PC-3 (cell line): Measurements from ENCODE around the gene BCL2L13. TPM values are rescaled to one million over a fixed set of nuclear protein-coding genes. Genes with fewer than 3 reads are reported as not detected.

Experiments used
- ATAC-seq: fragments of 200-7000 bp; cut with Tn5 transposase; 2 replicates; pipeline ENCODE4 v1.9.1; 2020; ENCODE audit warnings: mild to moderate bottlenecking, moderate library complexity
- BruUV-seq: library from RNA; stranded (reverse); fragments of 400-500 nt; replicated peaks from 2 replicates; lab custom pipeline; 2021; lab: Mats Ljungman, UMichigan
- CTCF ChIA-PET: fragments of 300-600 bp; sonication (Branson Sonifier 250); formaldehyde crosslinking; loops from one replicate; lab custom pipeline; 2022; ENCODE audit warnings: antibody characterized with exemption; lab: Charles Lee
- POLR2A ChIA-PET: fragments of 300-600 bp; sonication (Branson Sonifier 250); formaldehyde crosslinking; loops from one replicate; lab custom pipeline; 2022; ENCODE audit warnings: antibody characterized with exemption; ENCODE audit not compliant: unreplicated experiment; lab: Charles Lee
- DNase-seq: peaks from one replicate; pipeline ENCODE4 v3.0.0-alpha.2; 2015
- H2AFZ ChIP-seq: fragments of 300-600 bp; sonication (generic); 2 replicates; pipeline ENCODE4 v1.6.0; 2016; ENCODE audit warnings: antibody characterized with exemption, low read length
- H3F3A ChIP-seq: fragments of 300-600 bp; sonication (generic); one replicate; pipeline ENCODE4 v1.6.0; 2017; ENCODE audit warnings: antibody characterized with exemption, low read length, control low read depth, mild to moderate bottlenecking; ENCODE audit not compliant: unreplicated experiment
- H3K27ac ChIP-seq: fragments of 300-600 bp; sonication (generic); 2 replicates; pipeline ENCODE4 v1.5.1; 2016; ENCODE audit warnings: mild to moderate bottlenecking, low read length
- H3K27me3 ChIP-seq: fragments of 300-600 bp; sonication (generic); 2 replicates; pipeline ENCODE4 v1.6.1; 2016; ENCODE audit warnings: low read length, mixed read lengths
- H3K36me3 ChIP-seq: fragments of 300-600 bp; sonication (generic); 2 replicates; pipeline ENCODE4 v1.6.1; 2016; ENCODE audit warnings: low read depth, mixed run types, low read length, mixed read lengths
- H3K4me1 ChIP-seq: fragments of 300-600 bp; sonication (generic); 2 replicates; pipeline ENCODE4 v1.5.1; 2016; ENCODE audit warnings: low read length; ENCODE audit not compliant: insufficient read depth
- H3K4me2 ChIP-seq: fragments of 300-600 bp; sonication (generic); 2 replicates; pipeline ENCODE4 v1.6.0; 2016; ENCODE audit warnings: low read length
- H3K4me3 ChIP-seq: fragments of 300-600 bp; sonication (generic); 2 replicates; pipeline ENCODE4 v1.5.1; 2016; ENCODE audit warnings: mild to moderate bottlenecking, low read length, mixed read lengths
- H3K79me2 ChIP-seq: fragments of 300-600 bp; sonication (generic); 2 replicates; pipeline ENCODE4 v1.6.1; 2017; ENCODE audit warnings: low read length, mixed read lengths
- H3K9ac ChIP-seq: fragments of 300-600 bp; sonication (generic); 2 replicates; pipeline ENCODE4 v1.6.0; 2016; ENCODE audit warnings: mild to moderate bottlenecking, low read length
- H3K9me2 ChIP-seq: fragments of 300-600 bp; sonication (generic); replicated peaks from 2 replicates; pipeline ENCODE4 v1.6.1; 2016; ENCODE audit warnings: mixed run types, low read length, mixed read lengths
- H3K9me3 ChIP-seq: fragments of 300-600 bp; sonication (generic); 2 replicates; pipeline ENCODE4 v1.6.1; 2016; ENCODE audit warnings: low read length, mixed read lengths
- H4K20me1 ChIP-seq: fragments of 300-600 bp; sonication (generic); 2 replicates; pipeline ENCODE4 v1.6.1; 2016; ENCODE audit warnings: low read length, mixed read lengths
- EZH2 ChIP-seq: fragments of 300-600 bp; sonication (generic); IDR thresholded peaks from one replicate; pipeline ENCODE4 v1.6.1; 2017; ENCODE audit warnings: antibody characterized with exemption, mild to moderate bottlenecking, low read length; ENCODE audit not compliant: unreplicated experiment
- EZH2phosphoT487 ChIP-seq: fragments of 300-600 bp; sonication (generic); IDR thresholded peaks from 2 replicates; pipeline ENCODE4 v1.6.1; 2018; ENCODE audit warnings: mild to moderate bottlenecking, antibody characterized with exemption, low read length, borderline replicate concordance
- intact Hi-C: fragments of 100-400 bp; cut with micrococcal nuclease; formaldehyde crosslinking; loops from 2 replicates; pipeline ENCODE4 v1.9.0; 2023
- total RNA-seq: library from RNA; depleted of rRNA; stranded (reverse); fragments of >200 nt; gene quantifications from 2 replicates; pipeline ENCODE4 v1.2.3, GENCODE V29; 2014
- TF ChIP-seq, protein P1 (sequence below): fragments of 300-600 bp; sonication (generic); conservative IDR thresholded peaks from 2 replicates; pipeline ENCODE4 v1.5.1; 2017; ENCODE audit warnings: antibody characterized with exemption, low read depth, mild to moderate bottlenecking, low read length

Gene BCL2L13
- total RNA-seq, 1 experiment from 2014 or later = 31.3 TPM

DNA sequence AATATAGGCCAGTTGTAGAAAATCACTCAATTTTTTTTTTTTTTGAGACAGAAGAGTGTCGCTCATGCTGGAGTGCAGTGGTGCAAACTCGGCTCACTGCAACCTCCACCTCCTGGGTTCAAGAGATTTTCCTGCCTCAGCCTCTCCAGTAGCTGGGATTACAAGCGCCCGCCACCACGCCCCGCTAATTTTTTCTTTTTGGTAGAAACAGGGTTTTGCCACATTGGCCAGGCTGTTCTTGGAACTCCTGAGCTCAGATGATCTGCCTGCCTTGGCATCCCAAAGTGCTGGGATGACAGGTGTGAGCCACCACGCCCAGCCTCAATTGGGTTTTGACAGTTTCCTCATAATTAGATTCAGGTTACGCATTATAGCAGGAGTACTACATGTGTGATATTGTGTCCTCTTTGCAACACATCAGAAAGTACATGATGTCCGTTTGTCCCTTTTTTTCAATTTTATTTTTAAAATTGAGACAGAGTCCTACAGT lies 7.4 kb upstream of the BCL2L13 start:
- no peak overlapping the region for H3K9ac ChIP-seq
- H3K4me1 ChIP-seq = peaks cover 33% of the 10 kb centered on the region
- H3K9me2 ChIP-seq = no peaks in the 10 kb centered on the region
- no peak overlapping the region for H3K4me3 ChIP-seq
- H3K27me3 ChIP-seq = no peaks in the 10 kb centered on the region
- intact Hi-C loops = no loop called here
- no peak overlapping the region for H2AFZ ChIP-seq
- no peak for TF ChIP-seq EZH2
- DNase-seq (no peak), ATAC-seq (no peak)
- H3K79me2 ChIP-seq = peaks cover 30% of the 10 kb centered on the region
- ChIA-PET POLR2A (no interaction called here), CTCF (no interaction called here)
- H3K36me3 ChIP-seq = no peaks in the 10 kb centered on the region
- no TSS peak for BruUV-seq
- H3K4me2 ChIP-seq = no peak overlapping the region
- no peaks in the 10 kb centered on the region for H3K9me3 ChIP-seq
- H3K27ac ChIP-seq = no peak overlapping the region
- H4K20me1 ChIP-seq = no peaks in the 10 kb centered on the region
- H3F3A ChIP-seq = peaks cover 4% of the 10 kb centered on the region

DNA sequence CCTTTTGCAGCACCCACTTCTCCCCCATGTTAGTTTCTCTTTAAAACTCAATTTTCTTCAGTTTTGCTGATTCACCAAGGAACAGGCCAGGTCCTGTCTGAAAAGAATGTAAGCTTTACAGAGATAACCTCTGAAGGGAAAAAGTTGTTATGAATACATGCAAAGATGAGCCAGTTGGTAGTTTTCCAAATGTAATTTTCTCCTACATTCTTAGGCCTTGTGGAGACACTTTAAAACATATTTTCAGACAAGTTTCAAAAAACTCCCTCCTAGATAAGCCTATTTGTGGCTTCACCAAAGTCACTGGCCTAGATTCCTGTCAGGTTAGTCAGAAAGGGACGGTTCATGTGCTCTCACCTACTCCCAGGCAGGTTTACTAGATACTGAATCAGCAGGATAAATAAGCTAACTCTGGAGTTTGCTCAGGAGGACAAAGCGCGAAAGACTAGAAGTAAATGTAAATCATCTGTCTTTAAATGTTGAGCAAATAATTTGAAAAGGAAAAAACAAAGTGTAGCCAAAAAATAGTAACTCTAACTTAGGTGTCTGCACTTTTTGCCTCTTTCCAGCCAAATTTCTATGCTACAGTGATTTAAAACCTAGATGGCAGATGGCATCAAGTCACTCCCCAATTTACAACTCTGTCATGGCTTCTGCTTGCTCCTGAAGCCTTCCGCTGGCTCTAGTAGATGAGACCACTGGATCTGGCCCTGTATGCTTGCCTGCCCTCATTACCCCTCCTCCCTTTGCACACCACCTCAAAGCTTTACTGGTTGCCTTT lies 5.2 kb upstream of the BCL2L13 start:
- CTCF ChIA-PET = no interaction called here
- Histone ChIP-seq H2AFZ (peak overlapping the region; percentile 56), H3K4me2 (peak overlapping the region; percentile 73), H3K36me3 (no peaks in the 10 kb centered on the region), H3K4me3 (peak overlapping the region; percentile 52), H3K27ac (peak overlapping the region; percentile 99), H3K4me1 (peaks cover 41% of the 10 kb centered on the region), H3K9me2 (no peaks in the 10 kb centered on the region), H3K9me3 (no peaks in the 10 kb centered on the region), H4K20me1 (no peaks in the 10 kb centered on the region), H3F3A (peaks cover 4% of the 10 kb centered on the region), H3K79me2 (peaks cover 7% of the 10 kb centered on the region), H3K9ac (peak overlapping the region; percentile 69), H3K27me3 (no peaks in the 10 kb centered on the region)
- intact Hi-C loops = no loop called here
- ATAC-seq = peak; percentile 81
- POLR2A ChIA-PET = interaction anchor here (0.6 kb wide), 1 partner anchor 30 kb away, joined by 3 read pairs; no protein-coding TSS in a partner anchor
- peak; percentile 95 for DNase-seq
- no TSS peak for BruUV-seq
- TF ChIP-seq, protein P1, sequence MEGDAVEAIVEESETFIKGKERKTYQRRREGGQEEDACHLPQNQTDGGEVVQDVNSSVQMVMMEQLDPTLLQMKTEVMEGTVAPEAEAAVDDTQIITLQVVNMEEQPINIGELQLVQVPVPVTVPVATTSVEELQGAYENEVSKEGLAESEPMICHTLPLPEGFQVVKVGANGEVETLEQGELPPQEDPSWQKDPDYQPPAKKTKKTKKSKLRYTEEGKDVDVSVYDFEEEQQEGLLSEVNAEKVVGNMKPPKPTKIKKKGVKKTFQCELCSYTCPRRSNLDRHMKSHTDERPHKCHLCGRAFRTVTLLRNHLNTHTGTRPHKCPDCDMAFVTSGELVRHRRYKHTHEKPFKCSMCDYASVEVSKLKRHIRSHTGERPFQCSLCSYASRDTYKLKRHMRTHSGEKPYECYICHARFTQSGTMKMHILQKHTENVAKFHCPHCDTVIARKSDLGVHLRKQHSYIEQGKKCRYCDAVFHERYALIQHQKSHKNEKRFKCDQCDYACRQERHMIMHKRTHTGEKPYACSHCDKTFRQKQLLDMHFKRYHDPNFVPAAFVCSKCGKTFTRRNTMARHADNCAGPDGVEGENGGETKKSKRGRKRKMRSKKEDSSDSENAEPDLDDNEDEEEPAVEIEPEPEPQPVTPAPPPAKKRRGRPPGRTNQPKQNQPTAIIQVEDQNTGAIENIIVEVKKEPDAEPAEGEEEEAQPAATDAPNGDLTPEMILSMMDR = no peak
- TF ChIP-seq EZH2 = no peak
- no peak for TF ChIP-seq EZH2phosphoT487

GRCh38 chr22:17633998-17634323 lies 4.6 kb upstream of the BCL2L13 start:
- H3K4me2 ChIP-seq = peak overlapping the region; percentile 73
- ChIA-PET CTCF (no interaction called here), POLR2A (no interaction called here)
- no peak for DNase-seq
- BruUV-seq = no TSS peak
- peak overlapping the region; percentile 99 for H3K27ac ChIP-seq
- no peak for TF ChIP-seq EZH2phosphoT487
- TF ChIP-seq, protein P1 = no peak
- no peak for TF ChIP-seq EZH2
- no peak for ATAC-seq
- H3F3A ChIP-seq = peaks cover 4% of the 10 kb centered on the region
- H3K9me3 ChIP-seq = no peaks in the 10 kb centered on the region
- H3K4me3 ChIP-seq = peak overlapping the region; percentile 38; the same call in 1 of the 2 replicates
- no peaks in the 10 kb centered on the region for H3K27me3 ChIP-seq
- intact Hi-C loops = no loop called here
- H3K9me2 ChIP-seq = no peaks in the 10 kb centered on the region
- peak overlapping the region; percentile 69 for H3K9ac ChIP-seq
- H3K79me2 ChIP-seq = peaks cover 9% of the 10 kb centered on the region
- peaks cover 41% of the 10 kb centered on the region for H3K4me1 ChIP-seq
- H4K20me1 ChIP-seq = no peaks in the 10 kb centered on the region
- peak overlapping the region; percentile 41 for H2AFZ ChIP-seq
- H3K36me3 ChIP-seq = no peaks in the 10 kb centered on the region
